GM21360 (cell line): ENCODE measurements around the gene ZIC1.

Source experiments
- ATAC-seq: cut with Tn5 transposase; IDR thresholded peaks from one replicate; pipeline ENCODE4 v1.9.1; 2021; ENCODE audit warnings: mild to moderate bottlenecking, moderate library complexity; ENCODE audit not compliant: unreplicated experiment

The ZIC1 gene

DNA sequence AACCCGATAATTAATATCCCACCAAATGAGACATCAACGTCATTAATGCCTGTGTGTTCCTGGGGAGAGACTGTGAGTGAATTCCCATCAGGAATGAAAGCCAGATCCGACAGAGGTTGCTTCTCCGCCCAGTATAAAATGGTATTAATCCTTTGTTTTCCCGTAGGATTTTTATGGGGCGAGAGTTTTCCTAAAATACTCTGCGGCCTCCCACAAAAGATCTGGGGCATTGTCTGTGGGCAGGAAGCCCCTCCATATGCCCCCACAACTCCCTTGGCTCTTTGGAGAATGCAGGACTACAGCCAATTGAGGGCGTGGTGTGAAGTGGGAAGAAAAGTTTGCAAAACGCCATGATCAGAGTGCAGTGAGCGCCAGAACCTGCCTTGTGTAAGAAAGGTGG lies 29.5 kb upstream of the ZIC1 start:
- no peak for ATAC-seq

DNA sequence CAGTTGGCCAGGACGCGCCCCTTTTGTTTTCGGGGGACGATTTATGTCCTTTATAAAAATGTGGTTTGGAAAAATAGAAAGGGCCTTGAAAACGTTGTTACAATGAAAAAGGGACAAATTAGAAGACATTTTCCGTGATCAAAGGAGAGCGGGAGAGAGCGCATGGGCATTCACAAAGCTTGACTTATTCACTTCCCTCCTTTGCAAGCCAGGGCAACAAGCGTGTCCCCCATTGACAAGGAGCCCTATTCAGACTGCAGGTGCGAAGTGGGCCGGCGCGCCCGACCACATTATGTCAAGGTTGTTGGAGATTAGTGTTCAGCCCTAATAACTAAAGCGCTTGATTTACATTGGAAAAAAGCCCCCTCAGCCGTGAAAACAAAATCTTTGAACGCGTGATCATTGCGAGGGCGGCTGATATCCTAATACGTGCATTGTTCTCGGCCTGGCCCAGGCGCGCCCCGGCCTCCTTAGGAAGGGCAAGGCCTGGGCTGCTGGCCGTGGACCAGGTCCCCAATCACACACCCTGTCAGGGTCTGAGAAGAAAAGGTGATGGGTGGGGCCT lies 28.7 kb upstream of the ZIC1 start:
- ATAC-seq: no peak

DNA sequence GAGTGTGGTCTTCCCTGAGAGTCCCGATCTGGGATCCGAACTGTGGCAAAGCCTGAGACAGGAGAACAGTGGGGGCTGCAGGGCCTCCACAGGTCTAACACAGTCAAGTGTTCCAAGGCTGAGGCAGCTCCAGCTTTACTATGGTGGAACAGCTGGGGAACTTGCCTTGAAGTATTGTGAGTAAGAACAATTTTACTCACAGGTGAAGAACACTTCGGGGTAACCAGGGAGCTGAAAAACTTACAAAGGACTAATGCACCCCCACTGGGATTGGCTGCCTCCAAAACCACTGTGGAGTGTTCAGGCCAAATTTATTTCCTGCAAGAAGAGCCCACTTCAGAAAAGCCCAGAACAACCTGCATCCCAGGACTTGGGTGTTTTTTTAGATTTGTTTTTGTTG lies 28.2 kb upstream of the ZIC1 start:
- no peak for ATAC-seq

DNA sequence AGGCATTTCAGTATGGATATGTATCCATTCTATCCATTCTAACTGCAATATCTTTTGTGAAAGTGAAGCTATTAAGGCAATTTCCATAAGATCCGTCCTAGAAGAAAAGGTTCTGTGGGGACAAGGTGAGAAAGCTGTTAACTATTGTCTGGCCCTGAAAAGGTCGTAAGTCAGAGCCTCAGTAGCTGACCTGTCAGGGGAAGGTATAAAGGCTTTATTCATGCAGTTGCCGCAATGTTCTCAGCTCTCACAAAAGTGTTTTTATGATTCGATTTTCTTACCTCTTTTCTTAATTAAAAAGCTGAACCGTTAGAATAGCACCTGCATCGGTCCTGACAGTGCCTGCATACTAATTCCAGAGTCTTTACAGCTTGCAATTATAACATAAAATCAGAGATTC lies 27.6 kb upstream of the ZIC1 start:
- ATAC-seq: no peak

DNA sequence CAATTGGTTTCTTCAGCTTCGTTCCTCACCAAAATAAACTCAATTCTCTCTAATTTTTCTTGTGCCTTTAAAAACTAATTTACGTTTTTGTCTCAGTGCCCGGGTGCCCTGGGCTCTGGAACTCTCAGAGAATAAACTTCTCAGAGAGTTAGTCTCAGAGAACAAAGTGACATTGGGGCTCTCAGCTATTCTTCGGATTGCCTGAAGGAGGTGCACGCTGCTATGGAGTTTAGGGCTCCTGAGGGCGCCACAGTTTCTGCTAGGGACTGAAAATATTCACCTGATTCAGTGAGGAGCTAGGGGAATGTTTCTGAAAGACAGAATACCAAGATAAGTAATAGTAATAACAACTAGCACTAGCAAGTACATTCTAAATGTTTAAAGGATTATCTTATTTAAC lies 25.5 kb upstream of the ZIC1 start:
- no peak for ATAC-seq

GRCh38 chr3:147384210-147385058 lies 24.7 kb upstream of the ZIC1 start:
- ATAC-seq: no peak

DNA sequence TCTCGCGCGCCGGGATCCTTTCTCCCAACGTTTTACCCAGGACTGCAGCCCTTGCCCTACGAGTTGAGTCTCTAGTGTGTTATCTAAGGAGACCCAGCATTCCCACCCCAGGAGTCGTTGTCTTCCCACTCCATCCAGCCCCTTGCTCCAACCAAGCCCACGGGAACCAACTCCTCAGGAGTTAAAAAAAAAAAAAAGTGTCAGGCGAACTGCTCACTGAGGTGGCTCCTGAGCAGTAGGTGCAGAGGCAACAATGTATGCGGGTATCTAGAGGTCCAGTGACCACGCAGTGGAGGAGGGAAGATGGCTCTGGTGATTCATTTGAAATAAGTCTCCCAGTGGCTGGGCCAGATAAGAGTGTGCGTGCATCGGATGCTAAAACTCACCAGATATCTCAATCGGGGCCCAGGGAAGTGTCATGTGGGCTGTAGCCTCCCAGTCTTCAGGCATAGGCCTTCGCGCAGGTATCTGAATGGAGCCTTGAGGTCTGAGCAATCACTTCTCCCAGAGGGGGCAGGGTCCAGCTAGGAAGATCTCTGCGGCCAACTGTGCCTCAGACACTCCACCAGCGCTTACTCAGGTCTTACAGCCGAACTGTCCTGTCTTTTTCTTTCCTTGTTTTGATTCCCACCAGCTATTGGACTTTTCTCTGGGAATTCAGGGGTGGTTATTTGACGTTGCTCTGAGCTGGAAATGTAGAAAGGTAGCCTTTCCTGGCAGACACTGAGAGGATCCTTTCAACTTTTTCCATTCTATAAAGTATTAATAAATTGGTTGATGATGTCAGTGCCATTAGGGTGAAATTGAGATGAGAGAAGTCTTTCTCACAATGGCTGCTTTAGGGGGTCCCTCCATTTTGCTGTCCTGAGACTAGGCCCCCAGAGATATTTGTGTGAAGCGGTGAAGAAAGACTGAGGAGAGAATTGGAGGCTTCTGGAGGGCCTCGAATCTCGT lies 23.8 kb upstream of the ZIC1 start:
- ATAC-seq: no peak

DNA sequence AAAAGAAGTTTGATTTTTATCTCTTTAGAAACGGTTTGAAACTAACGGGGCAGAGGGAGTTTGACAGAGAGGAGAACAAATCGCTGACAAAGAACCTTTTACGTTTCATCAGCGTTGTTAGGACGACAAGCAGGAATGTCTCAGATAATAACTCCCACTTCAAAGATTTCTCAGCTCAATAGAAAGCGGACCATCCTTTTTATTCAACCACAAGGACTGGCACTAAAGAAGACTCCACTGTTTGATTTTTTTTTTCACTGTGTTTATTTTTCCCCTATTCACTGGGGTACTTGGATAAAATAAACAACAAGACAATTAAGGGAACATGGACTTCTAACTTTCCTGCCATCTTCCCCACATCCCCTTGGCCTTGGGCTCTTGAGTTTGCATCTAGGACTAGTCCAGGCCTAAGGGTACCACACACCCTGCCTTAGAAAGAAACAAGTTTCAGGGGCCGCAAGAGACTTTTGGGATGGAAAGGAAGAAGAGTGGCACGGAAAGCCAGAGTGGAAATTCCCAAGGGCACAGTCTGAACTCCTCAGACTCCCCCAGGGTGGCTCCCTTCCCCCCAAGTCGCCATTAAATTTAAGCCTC lies 21.8 kb upstream of the ZIC1 start:
- ATAC-seq: no peak

GRCh38 chr3:147387885-147388699 lies 21.1 kb upstream of the ZIC1 start:
- no peak for ATAC-seq

DNA sequence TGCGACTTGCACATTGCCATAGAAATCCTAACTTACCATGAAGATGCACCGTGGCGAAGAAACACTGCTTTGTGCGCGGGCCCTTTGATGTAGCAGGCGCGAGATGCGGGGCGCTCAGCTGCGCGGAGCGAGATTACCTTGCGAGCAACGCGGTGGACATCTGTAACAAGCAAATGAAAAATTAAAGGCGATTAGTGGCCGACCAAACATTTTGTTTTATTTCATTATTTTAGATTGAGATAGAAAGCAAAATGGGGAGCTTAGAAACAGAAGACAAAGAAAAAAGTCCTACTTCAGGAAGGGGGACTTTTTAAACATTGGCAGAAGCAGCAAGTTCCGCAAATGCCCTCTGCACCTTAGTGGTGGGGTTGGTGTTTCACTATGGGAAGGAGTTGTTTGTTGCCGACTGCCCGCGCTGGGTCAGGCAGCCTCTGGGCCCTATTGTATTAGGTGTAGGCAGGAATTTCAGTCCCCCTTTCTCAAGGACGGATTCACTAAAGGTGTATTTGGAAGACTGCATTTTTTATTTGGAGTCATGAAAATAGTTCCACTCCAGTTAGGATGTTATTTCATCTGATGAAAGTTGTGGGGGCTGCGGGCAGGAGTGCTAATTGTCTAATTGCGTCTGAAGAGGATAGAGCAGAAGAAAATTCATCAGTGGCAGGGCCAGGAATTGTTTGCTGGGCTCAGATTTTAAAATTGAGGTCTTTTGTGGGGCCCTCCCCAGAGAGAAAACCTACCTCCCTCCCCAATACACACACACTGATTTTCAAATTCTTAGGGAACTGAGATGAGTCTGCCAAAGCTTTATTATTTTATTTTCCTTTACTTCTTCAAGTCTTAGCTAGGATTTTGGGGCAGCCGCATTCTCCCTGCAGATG lies 20.2 kb upstream of the ZIC1 start:
- no peak for ATAC-seq

- ATAC-seq: no peak
Measured at GRCh38 chr3:147389717-147390116, 19.4 kb upstream of the ZIC1 start.

- ATAC-seq: no peak
Measured at GRCh38 chr3:147390589-147391569, 18.3 kb upstream of the ZIC1 start.

DNA sequence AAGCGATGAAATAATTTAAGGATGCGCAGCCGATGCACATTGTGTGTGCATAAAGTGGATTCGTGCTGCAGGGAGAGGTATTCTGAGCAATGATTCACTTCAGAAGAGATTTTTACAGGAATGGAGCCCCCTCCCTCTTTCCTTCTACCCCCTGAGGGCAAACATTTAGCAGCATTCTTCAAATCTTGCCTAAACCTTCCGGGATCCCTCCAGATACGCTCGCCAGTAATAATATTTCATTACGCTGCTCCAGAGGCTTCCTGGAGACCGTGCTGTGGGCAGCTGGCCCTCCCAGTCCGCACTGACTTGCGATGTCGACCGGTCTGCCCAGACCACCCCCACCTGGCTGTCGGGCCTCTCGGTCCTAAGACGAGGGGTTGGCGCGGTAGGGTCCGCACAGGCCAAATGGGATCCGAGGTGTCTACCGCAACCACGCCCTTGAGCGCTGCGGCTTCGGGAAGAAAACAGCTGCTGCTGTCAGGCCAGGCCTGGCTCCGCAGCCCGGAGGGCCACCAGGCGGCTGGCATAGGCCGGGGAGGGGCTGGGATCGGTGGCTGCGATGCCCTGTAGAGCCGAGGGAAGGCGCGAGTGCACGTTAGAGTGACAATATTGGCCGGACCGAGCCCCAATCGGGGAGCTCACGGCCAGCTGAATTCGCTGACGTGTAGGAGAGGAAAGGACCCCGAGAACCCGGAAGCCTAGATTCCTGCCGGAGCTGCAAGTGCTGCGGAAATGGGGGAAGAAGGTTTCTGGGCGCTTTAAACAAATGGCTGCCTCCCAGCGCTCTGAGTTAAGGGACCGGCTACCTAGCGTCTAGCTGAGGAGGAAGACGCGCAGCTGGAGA lies 17.2 kb upstream of the ZIC1 start:
- no peak for ATAC-seq

GRCh38 chr3:147392625-147392946 lies 16.6 kb upstream of the ZIC1 start:
- ATAC-seq: no peak

GRCh38 chr3:147393261-147393942 lies 15.8 kb upstream of the ZIC1 start:
- no peak for ATAC-seq

GRCh38 chr3:147393943-147394883 lies 15.0 kb upstream of the ZIC1 start:
- ATAC-seq: no peak
